Lung microvascular endothelial cell (primary cell): ENCODE measurements around the gene CPO. TPM values are rescaled to one million over a fixed set of nuclear protein-coding genes. Genes with fewer than 3 reads are reported as not detected.
A peak's percentile ranks its signal among the peaks of the same experiment; 100 is the strongest.
"Not testable (repeated sequence)": the region's sequence is repeated elsewhere in the genome, so short reads cannot be mapped to it uniquely, and the experiment has no call there.

Source experiments
- DNase-seq, 2 donors: peaks; one replicate each; pipeline versions ENCODE4 v3.0.0 to v3.0.0-alpha.2; 2010; ENCODE audit warnings: low read depth in 2 of 2
- total RNA-seq: library from RNA; depleted of rRNA; stranded (reverse); fragments of >200 nt; gene quantifications from 2 replicates; pipeline ENCODE4 v1.2.1, GENCODE V29; 2014

The CPO gene, protein sequence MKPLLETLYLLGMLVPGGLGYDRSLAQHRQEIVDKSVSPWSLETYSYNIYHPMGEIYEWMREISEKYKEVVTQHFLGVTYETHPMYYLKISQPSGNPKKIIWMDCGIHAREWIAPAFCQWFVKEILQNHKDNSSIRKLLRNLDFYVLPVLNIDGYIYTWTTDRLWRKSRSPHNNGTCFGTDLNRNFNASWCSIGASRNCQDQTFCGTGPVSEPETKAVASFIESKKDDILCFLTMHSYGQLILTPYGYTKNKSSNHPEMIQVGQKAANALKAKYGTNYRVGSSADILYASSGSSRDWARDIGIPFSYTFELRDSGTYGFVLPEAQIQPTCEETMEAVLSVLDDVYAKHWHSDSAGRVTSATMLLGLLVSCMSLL
- not detected in 2 replicates for total RNA-seq

DNA sequence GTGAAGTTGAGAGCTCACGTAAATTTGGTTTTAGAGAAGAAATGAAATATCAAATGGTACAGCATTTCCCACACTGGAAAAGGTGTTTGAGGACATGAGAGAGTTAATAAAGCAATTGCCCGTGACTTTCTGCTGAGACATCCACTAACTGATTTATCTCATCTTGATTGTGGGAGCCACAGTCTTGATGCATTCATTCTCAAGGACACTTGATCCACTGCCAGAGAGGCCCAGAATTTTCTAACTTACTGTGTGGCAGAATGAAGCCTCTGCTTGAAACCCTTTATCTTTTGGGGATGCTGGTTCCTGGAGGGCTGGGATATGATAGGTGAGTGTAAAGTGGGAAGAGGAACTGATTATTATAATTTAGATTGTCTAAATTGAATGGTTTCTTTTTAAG is at the start of gene CPO:
Gene CPO, plus strand, starts transcription at position 179 of the 400 bp plus-strand sequence. Its CDS starts 82 bp downstream, at position 261.
- no peak for DNase-seq

DNA sequence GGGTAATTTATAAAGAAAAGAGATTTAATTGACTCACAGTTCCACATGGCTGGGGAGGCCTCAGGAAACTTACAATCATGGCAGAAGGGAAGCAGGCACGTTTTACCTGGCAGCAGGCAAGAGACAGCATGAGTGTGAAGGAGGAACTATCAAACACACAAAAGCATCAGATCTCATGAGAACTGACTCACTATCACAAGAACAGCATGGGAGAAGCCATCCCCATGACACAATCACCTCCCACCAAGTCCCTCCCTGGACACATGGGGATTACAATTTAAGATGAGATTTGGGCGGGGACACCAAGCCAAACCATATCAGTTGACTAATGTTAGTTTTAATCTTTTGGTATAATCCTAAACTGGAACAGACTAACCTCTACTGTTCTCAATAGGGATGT is 49.1 kb upstream of the CPO start:
- DNase-seq: no peak

DNA sequence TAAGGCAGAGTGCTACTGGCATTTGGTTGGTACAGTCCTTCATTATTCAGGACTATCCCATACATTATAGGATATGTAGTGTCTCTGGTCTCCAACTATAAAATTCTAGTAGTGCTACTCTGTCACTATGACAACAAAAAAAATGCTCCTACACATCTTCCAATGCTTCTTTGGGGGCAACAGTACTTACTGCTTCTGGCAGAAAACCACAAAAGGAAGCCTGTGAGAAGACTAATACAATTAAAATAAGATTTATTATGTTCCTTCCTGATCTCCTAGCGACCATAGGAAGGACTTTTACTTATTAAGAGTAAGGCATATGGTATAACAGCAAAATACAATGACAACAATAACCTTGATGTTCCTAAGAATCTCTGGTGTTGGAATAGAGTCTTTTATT is 48.4 kb upstream of the CPO start:
- DNase-seq: peak in 1 of 2 donors; percentile 33

DNA sequence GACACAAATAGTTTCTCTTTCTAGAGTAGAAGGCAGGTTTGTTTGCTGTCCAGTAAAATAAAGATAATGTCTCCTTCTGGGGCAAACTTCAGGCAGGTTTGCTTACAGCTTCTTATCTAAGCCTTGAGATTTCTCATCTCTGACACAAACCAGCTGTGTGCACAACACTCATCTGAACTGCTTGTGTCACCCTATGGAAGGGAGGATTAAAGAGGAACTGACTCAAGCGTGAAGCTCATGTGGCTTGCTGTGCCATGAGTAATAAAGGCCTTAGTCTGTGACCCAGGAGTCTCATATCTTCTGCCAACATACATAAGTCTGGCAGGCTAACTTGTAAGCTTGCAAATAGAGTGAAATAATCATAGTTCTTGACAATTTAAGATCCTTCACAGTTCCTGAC is 24.2 kb upstream of the CPO start:
- peak; percentile 2 to 88 for DNase-seq

DNA sequence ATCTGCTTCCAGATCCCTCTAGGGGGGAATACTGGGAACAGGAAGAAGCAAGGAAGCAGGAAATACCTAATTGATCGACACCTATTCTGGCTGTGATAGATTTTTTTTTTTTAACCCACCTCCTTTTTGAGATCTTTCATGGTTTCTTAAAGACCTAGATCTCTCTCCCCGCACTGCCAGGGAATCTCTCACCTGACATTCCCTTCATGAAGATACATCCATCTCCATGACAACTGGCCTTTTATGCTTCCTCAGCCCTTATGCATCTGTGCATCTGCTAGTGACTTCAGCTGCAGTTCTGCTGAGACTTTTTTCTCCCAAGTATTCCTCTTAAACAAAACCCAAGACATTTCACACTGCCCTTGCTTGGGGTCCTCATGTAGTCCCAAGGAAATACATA is 21.1 kb upstream of the CPO start:
- no peak for DNase-seq

DNA sequence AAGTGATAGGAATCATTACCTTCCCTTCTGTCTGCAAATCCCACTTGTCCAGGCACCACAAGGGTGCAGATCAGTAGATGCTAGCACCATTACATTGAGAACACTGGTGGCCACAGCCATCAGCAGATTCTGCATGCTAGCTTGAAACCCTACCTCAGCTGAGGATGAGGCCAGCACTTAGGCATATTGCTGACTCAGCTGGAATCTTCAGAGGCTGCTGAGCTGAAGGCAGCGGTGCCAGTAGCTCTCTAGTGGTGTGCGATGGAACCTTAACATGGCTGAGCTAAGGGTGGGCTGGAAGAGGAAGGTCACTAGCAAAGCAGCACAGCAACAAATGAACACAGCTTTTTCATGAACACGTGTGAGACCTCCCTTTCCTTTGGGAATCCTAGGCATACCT is 19.0 kb upstream of the CPO start:
- no peak for DNase-seq

DNA sequence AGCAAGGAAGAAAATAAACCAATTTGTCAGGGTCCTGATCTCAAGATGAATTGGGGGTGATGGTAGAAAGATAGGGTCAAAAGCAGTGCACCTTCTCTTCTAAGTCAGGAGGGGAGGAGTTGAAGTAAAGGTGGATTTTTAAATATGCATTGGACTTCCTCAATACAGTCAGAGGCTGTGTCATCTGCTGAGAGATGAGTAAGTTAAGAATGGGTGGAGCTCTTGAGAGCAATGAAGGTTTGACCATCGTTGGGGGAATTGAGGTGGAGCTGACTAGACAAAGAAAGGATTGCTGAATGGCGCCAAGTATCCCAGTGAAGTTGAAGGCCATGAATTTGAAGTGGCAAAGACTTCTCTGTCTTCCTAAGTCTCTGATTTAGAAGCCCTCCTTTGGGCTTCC is 18.4 kb upstream of the CPO start:
- no peak for DNase-seq

DNA sequence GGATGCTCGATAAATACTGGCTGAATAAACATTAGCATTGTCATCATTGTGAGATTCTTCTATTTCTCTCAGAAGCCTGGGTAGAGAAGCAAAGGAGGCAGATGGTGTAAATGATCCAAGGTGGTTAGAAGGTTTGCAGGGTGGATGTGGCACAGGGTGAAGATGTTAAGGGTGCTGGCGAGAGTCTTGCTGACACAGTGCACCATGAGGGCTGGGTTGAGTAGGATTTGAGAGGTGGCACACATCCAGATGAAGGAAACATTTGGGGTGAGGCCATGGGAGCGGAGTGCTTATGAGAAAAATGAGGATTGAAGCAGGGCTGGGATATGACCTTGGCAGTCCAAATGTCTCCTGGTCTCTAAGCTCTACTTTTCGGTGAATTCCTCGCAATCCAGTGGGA is 17.8 kb upstream of the CPO start:
- no peak for DNase-seq

DNA sequence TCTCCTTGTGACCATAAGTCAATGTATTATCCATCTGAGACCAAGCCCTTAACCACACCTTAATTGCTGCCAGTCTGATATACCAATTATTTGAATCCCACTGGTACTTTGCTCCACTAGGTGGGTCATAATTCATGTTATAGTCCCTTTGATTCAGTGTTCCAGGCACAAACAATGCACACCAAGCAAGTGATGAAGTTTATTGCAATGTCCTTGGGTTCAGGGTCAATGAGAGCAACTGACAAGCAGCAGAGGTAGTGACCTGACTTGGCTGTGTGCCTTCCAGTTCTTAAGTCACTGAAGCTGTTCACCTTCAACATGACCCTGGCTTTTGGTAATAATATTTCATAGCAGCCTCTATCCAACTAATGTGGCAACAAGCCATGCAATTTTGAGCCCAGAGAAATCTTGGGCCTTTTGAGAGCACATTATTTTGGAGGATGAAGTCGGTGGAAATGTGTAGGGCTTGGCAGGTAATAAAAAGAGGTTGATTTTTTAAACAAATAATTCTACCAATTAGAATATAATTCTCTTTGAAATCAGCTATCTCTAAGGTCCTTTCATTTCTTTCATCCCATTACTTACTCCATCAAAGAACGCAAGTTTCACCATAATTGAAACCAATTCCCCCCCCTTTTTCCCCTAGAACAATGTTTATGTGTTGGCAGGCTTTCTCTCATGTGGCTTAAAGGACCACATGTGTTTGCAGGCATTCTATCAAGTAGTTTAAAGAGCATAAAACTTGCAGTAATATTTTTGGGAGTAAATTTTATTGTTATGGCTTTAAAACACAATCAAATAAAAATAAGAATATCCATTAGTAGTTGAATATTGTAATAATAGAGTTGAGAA is 3.1 kb upstream of the CPO start:
- DNase-seq: no peak

DNA sequence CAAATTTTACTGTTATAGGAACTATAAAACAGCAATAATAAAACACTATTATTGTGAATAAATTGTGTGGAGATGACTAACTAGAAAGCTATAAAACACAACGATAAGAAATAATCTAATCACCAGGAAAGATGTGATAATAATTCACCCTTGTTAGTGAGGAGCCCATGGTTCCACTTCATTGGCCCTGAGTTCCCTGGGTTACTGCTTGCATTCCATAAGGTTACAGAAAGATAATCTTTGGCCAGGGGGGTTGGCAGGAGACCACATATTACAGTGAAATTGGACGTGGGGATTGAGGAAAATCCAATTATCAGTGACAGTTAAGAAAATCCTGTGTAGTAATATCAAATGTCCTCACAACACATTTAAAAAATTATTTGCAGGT is 2.5 kb upstream of the CPO start:
- no peak for DNase-seq

DNA sequence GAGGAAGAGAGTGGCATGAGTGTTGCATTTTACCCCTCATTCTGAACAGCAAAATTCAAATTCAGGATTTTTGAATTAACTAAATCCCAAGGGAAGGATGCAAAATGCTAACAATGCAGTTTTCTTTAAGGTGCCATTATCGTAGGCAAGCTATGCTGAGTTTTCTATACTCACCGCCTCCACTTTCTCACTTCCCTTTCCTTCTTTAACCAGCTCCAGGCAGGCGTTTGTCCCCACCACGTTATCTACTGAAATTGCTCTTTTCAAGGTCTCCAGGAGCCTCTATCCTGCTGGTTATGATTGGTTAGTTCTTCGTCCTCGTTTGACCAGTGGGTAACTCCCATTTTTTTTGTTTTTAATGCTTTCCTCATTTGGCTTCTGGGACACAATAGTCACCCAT is 1.8 kb upstream of the CPO start:
- no peak for DNase-seq

DNA sequence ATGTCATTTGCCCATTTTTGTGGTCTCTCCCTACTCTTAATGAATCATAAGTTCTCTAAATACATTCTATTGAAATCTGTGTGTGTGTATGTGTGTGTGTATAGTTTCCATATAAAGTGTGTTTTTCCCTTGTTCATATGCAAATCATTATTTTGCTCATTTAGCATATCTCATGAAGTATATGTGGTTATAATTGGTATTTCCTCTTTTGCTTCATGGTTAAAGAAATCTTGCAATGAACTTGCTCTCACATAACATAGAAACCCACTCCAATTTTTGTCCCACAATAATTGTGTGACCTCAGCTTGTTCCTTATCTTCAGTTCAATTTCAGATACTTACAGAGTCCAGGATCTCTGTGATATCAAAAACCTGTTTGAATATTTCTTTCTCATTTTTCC is 1.2 kb downstream of the CPO start:
- DNase-seq: no peak

DNA sequence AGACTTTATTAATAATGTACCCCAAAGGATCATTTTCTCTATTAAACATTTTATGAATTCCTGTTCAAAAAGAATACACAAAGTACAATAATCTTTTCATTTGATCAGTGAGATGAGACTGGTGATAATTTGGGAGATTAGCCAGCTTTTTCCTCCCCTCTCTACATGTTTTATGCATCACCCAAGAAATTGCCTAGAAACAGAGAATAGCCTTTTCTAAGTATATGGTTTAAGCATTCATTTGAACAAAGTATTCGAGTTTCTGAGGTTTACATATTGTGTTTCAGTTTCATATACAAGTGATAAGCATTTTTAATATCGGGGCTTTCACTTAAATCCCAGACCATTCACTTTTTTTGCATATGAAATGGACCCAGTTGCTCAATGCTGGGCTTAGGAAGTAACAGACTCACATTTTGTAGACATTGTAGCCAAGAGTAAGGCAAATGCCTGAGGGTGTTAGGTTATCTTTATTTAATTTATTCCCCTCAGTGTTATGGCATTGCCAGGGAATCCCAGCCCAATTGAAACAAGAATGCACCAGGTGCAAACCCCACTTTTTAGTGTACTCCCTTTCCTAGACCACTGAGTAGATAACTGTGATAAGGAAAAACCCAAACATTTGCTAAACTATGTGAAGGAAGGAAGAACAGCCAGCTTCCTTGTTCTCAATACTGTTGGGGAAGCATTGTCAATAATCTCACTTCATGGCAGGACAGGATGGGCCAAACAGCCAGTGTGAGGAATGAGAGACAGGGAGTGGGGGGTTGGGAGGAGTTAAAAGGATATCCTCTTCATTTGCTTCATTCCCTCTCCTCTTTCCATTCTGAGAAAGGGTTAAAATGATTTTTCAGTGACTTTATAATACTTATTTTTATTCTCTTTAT is 3.5 kb downstream of the CPO start:
- DNase-seq: no peak

DNA sequence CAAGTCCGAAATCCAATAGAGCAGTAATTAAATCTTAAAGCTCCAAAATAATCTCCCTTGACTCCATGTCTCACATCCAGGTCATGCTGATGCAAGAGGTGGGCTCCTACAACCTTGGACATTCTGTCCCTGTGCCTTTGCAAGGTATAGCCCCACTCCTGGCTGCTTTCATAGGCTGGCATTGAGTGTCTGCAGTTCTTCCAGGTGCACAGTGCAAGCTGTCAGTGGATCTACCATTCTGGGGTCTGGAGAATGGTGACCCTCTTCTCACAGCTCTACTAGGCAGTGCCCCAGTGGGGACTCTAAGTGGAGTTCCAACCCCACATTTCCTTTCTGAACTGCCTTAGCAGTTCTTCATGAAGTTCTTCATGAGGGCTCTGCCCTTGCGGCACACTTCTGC is 14.1 kb downstream of the CPO start:
- DNase-seq: not testable (repeated sequence)

DNA sequence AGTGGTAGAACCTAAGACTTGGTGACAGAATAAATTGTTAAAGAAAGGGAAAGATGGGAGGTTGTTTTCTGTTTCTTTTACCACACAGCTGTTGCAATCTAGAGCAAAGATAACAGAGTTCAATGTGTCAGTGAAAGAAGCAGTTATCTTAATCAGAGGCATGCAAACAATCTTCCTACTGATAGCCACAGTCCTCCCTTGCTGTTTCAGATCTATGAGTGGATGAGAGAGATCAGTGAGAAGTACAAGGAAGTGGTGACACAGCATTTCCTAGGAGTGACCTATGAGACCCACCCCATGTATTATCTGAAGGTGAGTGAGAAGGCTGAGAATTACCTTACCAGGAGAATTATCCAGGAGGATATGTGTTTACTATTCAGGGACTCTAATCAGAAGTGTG is 15.9 kb downstream of the CPO start:
- DNase-seq: no peak

DNA sequence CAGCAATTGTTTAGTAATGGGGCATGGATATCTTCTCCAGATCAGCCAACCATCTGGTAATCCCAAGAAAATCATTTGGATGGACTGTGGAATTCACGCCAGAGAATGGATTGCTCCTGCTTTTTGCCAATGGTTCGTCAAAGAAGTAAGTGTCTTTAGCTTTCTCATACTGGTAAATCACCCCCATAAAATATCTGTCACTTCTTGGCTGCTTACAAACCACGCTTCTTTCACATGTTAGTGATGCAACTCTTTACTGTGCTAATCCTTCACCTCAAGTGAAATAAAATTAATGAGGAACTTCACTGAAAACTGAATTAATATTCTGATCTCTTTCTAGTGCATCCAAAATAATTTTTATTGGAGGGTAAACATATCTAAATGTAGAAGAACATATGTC is 18.9 kb downstream of the CPO start:
- DNase-seq: no peak

DNA sequence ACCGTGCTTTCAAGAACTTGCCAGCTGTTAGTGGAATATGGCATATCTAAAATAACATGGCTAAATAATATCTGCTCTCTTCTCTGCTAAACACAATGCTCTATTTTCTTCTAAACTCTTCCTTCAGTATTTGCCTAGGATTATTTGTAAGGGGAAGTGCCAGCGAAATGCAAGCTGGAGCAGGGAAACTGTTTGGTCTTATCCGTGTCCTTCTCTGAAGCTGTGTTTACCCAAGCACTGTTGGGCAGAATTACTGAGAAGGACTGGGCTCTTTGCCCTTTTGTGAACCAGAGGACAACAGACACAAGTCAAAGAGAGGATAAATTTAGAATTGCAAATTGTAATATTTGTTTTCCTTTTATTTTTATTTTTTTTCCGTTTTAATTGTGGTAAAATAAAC is 23.6 kb downstream of the CPO start:
- no peak for DNase-seq

DNA sequence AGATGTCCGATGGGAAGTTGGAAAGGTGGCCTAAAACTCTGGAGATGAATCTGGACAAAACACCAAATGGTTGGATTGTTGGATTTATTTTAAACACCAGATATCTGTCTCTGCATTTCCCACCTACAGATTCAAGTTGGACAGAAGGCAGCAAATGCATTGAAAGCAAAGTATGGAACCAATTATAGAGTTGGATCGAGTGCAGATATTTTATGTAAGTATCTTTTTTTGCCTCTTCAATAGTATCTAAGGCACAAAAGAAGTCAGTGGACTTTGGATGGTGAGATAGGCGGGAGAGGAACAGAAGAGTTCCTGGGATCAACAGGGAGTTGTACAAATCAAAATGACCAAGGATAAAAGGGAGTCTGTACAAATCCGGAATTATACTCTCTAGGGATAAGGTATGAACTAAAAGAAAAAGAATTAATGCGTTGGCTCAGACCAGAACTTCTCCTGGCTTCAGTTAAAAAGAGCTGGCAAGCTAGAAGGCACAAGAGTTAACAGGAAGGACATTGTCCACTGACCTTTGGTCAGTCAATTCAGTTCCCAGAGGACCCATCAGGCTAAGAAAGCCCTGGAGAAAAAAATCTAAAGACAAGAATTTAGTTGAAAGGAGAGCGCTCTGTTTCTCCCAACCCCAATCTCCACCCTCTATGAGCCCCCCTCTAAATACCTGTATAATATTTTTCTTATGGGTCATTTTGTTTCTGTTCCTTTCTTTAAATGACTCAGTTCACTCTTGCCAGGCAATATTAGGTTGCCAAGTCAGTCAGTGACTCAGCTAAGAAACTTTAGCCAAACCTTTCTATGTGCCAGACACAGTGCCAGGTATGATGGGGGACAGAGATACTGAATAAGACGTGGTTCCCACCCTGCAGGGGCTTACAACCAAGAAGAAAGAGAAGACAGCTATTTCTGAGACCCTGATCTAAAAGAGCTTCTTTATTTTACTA is 29.1 kb downstream of the CPO start:
- peak in 1 of 2 donors; percentile 8 for DNase-seq

DNA sequence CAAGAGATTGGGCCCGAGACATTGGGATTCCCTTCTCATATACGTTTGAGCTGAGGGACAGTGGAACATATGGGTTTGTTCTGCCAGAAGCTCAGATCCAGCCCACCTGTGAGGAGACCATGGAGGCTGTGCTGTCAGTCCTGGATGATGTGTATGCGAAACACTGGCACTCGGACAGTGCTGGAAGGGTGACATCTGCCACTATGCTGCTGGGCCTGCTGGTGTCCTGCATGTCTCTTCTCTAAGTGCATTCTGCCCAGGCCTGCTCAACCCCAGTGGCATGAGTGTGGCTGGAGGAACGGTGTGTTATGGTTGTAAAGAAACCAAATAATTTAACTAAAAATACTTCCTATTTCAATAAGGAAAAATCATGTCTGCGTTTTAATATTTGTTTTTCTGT is 29.9 kb downstream of the CPO start:
- no peak for DNase-seq

DNA sequence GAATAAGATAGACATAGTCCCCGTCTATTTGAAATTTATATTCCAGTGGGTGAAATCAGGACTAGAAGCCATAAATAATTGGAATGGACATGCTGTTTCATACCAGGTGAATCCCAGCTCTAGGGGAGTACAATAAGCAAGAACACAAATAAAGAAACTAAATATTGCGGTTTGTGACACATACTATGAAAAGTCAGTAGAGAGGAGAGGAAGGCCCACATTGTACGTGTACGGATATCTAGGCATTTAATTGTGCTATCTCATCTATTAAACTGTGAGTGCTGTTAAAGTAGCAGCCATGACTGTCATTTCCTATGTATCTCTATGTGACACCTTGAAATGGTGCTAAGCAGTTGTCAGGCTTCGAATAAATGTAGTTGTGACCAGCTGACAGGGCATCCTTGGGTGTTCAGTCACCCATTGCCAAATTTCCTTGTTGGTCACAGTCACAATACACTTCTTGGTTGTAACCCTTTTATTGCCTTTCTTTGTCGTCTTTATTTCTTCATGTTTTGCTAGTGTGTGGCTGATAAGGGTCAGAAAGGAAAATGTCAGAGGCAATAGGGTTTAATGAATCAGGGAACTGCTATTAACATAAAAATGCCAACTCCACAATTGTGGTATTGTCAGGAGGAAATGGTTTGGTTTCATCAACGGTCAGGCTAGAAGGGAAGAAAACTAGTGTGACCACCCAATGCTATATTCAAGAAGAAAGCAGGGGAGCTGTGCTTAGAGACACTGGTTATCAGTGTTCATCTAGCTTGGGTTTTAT is 31.5 kb downstream of the CPO start:
- no peak for DNase-seq
